HepG2 (cell line): ENCODE results near the gene NDC80. TPM values are rescaled to one million over a fixed set of nuclear protein-coding genes. Genes with fewer than 3 reads are reported as not detected.

Source experiments
- ARNT ChIP-seq: fragments of 450-650 bp; IDR thresholded peaks from 2 replicates; pipeline ENCODE4 v1.6.1; 2017
- ATAD3A ChIP-seq: sonication (generic); formaldehyde crosslinking; IDR thresholded peaks from 2 replicates; pipeline ENCODE4 v1.4.0; 2020; ENCODE audit warnings: missing genetic modification reagents
- CBFB ChIP-seq: sonication (generic); formaldehyde crosslinking; IDR thresholded peaks from 2 replicates; pipeline ENCODE4 v1.4.0; 2020; ENCODE audit warnings: missing genetic modification reagents
- GATA4 ChIP-seq: sonication (generic); IDR thresholded peaks from 2 replicates; pipeline ENCODE4 v1.6.1; 2016; ENCODE audit warnings: antibody characterized with exemption, low read depth, borderline replicate concordance
- GRHL1 ChIP-seq: sonication (generic); formaldehyde crosslinking; conservative IDR thresholded peaks from 2 replicates; pipeline ENCODE4 v1.8.0; 2022; ENCODE audit warnings: missing genetic modification reagents
- HMG20B ChIP-seq: conservative IDR thresholded peaks from 2 replicates; pipeline ENCODE4 v1.6.1; 2016; ENCODE audit warnings: missing genetic modification reagents, missing compliant biosample characterization
- HMGA1 ChIP-seq: sonication (generic); formaldehyde crosslinking; conservative IDR thresholded peaks from 2 replicates; pipeline ENCODE4 v1.4.0; 2020; ENCODE audit warnings: missing genetic modification reagents
- IKZF1 ChIP-seq: fragments of 450-650 bp; IDR thresholded peaks from 2 replicates; pipeline ENCODE4 v1.7.1; 2016
- IRX3 ChIP-seq: sonication (generic); formaldehyde crosslinking; IDR thresholded peaks from 2 replicates; pipeline ENCODE4 v1.8.1; 2023; ENCODE audit warnings: mild to moderate bottlenecking, low read depth, missing genetic modification reagents, borderline replicate concordance
- KDM1A ChIP-seq: IDR thresholded peaks from 2 replicates; pipeline ENCODE4 v1.6.1; 2016; ENCODE audit warnings: missing compliant biosample characterization
- LCORL ChIP-seq, 2 experiments: fragments of 450-650 bp in 1 of 2; sonication (generic) in 1 of 2; formaldehyde crosslinking in 1 of 2; IDR thresholded peaks; 2 replicates each; pipeline versions ENCODE4 v1.5.0 to v1.6.1; 2017 to 2020; ENCODE audit warnings: antibody characterized with exemption in 1 of 2, missing genetic modification reagents in 1 of 2
- NONO ChIP-seq, 2 experiments: fragments of 450-650 bp in 1 of 2; sonication (generic) in 1 of 2; formaldehyde crosslinking in 1 of 2; IDR thresholded peaks in 1 of 2; conservative IDR thresholded peaks in 1 of 2; 2 replicates each; pipeline versions ENCODE4 v1.6.1 to v1.8.0; 2017 to 2022; ENCODE audit warnings: mild to moderate bottlenecking in 1 of 2, missing genetic modification reagents in 1 of 2, moderate library complexity in 1 of 2
- SP1 ChIP-seq, 2 experiments: fragments of 450-650 bp in 1 of 2; sonication (generic) in 1 of 2; formaldehyde crosslinking in 1 of 2; IDR thresholded peaks; 2 replicates each; pipeline versions ENCODE4 v1.4.0 to v1.6.1; 2016 to 2020; ENCODE audit warnings: missing genetic modification reagents in 1 of 2
- ZEB1 ChIP-seq: IDR thresholded peaks from 2 replicates; pipeline ENCODE4 v1.6.1; 2012; ENCODE audit warnings: mild to moderate bottlenecking, low read depth, inconsistent platforms; ENCODE audit not compliant: insufficient replicate concordance
- ZNF513 ChIP-seq: sonication (generic); formaldehyde crosslinking; conservative IDR thresholded peaks from 2 replicates; pipeline ENCODE4 v1.5.0; 2020; ENCODE audit warnings: missing genetic modification reagents
- ZNF761 ChIP-seq: sonication (generic); formaldehyde crosslinking; conservative IDR thresholded peaks from 2 replicates; pipeline ENCODE4 v1.4.0; 2020; ENCODE audit warnings: mild to moderate bottlenecking, missing genetic modification reagents
- ZNF772 ChIP-seq: sonication (generic); formaldehyde crosslinking; IDR thresholded peaks from 2 replicates; pipeline ENCODE4 v1.5.0; 2020; ENCODE audit warnings: mild to moderate bottlenecking, missing genetic modification reagents
- ZXDC ChIP-seq: sonication (generic); formaldehyde crosslinking; IDR thresholded peaks from 2 replicates; pipeline ENCODE4 v1.5.0; 2020; ENCODE audit warnings: mild to moderate bottlenecking, missing genetic modification reagents
- polyA plus RNA-seq, 8 experiments: library from polyadenylated mRNA; depleted of rRNA in 3 of 8; stranded (reverse) in 7 of 8; unstranded in 1 of 8; fragments of >200 nt; fragmentation: Illumina TruSeq in 4 of 8; extraction: Trizol in 4 of 8; gene quantifications; 2 replicates each; pipeline versions ENCODE4 v1.2.1 to v1.2.3, GENCODE V29; 2011 to 2016; ENCODE audit warnings: low read depth in 4 of 8, missing spikeins in 1 of 8, mixed read lengths in 1 of 8; ENCODE audit not compliant: insufficient read depth in 1 of 8
- total RNA-seq, 5 experiments: library from RNA; depleted of rRNA; stranded (reverse); fragments of >200 nt; fragmentation: Illumina TruSeq; extraction: Trizol; gene quantifications; 2 replicates each; pipeline ENCODE4 v1.2.3, GENCODE V29; 2016; ENCODE audit warnings: low read depth in 1 of 5
- TF ChIP-seq, protein P1 (sequence below): sonication (generic); formaldehyde crosslinking; IDR thresholded peaks from 2 replicates; pipeline ENCODE4 v1.8.1; 2023; ENCODE audit warnings: missing genetic modification reagents, mild to moderate bottlenecking, borderline replicate concordance
- TF ChIP-seq, protein P2 (sequence below): sonication (generic); formaldehyde crosslinking; IDR thresholded peaks from 2 replicates; pipeline ENCODE4 v1.4.0; 2020; ENCODE audit warnings: mild to moderate bottlenecking, low read depth, missing genetic modification reagents

The NDC80 gene
- total and polyA plus RNA-seq, 2 of the 13 experiments (the other 11 are each of a cell fraction or from before 2014, with no cell fraction given) = 9.6 to 33.0 TPM

- TF ChIP-seq ZNF513 (CRISPR knock-in tag) (0 out of 2 replicates have a peak, but pooled peaks have one; percentile 45), IRX3 (CRISPR knock-in tag) (peak; percentile 98), SP1 (IDR thresholded peaks at IDR 0.05) (no peak), SP1 (CRISPR knock-in tag; IDR thresholded peaks at IDR 0.05) (peak; percentile 84), ZXDC (CRISPR knock-in tag) (no peak), IKZF1 (no peak), LCORL (IDR thresholded peaks at IDR 0.05) (no peak), LCORL (CRISPR knock-in tag; IDR thresholded peaks at IDR 0.05) (peak; percentile 27; the same call in 1 of the 2 replicates), ZEB1 (no peak), GATA4 (0 out of 2 replicates have a peak, but pooled peaks have one; percentile 48), ATAD3A (no peak), HMG20B (CRISPR knock-in tag) (0 out of 2 replicates have a peak, but pooled peaks have one; percentile 18), ZNF772 (CRISPR knock-in tag) (no peak; the same call in none of the 2 replicates), ARNT (no peak), ZNF761 (CRISPR knock-in tag) (no peak), KDM1A (CRISPR knock-in tag) (no peak), CBFB (CRISPR knock-in tag) (peak; percentile 87), NONO (IDR thresholded peaks at IDR 0.05) (no peak), NONO (CRISPR knock-in tag; conservative IDR thresholded peaks at IDR 0.05) (peak; percentile 87), HMGA1 (CRISPR knock-in tag) (no peak), GRHL1 (CRISPR knock-in tag) (peak; percentile 55; the same call in 1 of the 2 replicates)
- TF ChIP-seq, protein P1, sequence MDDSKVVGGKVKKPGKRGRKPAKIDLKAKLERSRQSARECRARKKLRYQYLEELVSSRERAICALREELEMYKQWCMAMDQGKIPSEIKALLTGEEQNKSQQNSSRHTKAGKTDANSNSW (CRISPR knock-in tag) = no peak
- TF ChIP-seq, protein P2, sequence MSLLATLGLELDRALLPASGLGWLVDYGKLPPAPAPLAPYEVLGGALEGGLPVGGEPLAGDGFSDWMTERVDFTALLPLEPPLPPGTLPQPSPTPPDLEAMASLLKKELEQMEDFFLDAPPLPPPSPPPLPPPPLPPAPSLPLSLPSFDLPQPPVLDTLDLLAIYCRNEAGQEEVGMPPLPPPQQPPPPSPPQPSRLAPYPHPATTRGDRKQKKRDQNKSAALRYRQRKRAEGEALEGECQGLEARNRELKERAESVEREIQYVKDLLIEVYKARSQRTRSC = 0 out of 2 replicates have a peak, but pooled peaks have one; percentile 54
Observed at GRCh38 chr18:2571200-2572170, at the start of gene NDC80, which contains the start of gene METTL4 (continued).
